ENCODE data around the gene SAMSN1.
A peak's percentile ranks its signal among the peaks of the same experiment; 100 is the strongest.

Gene SAMSN1

GRCh38 chr21:14542638-14543037 is 3.5 kb downstream of the SAMSN1 start:
- Histone ChIP-seq H3K27ac (ENCODE audit: low read length) (peak overlapping the region; percentile 76), H3K9me3 (ENCODE audit: control insufficient read depth in 1 of 2, low read length in 2 of 2) (no peaks in the 10 kb centered on the region), H3K4me3 (ENCODE audit: low read depth in 1 of 2, low read length in 2 of 2) (no peak overlapping the region), H3K27me3 (ENCODE audit: low read depth, low read length) (no peaks in the 10 kb centered on the region), H3K4me1 (ENCODE audit: control insufficient read depth in 1 of 2, insufficient read depth in 2 of 2, low read length in 2 of 2) (no peaks in the 10 kb centered on the region), H3K36me3 (ENCODE audit: control insufficient read depth in 1 of 2, insufficient read depth in 2 of 2, low read length in 2 of 2) (no peaks in the 10 kb centered on the region)

GRCh38 chr21:14541841-14542490 is 4.1 kb downstream of the SAMSN1 start:
- Histone ChIP-seq H3K4me1 (ENCODE audit: control insufficient read depth in 1 of 2, insufficient read depth in 2 of 2, low read length in 2 of 2) (no peaks in the 10 kb centered on the region), H3K9me3 (ENCODE audit: control insufficient read depth in 1 of 2, low read length in 2 of 2) (no peaks in the 10 kb centered on the region), H3K27me3 (ENCODE audit: low read depth, low read length) (no peaks in the 10 kb centered on the region), H3K27ac (ENCODE audit: low read length) (peak overlapping the region; percentile 76), H3K36me3 (ENCODE audit: control insufficient read depth in 1 of 2, insufficient read depth in 2 of 2, low read length in 2 of 2) (no peaks in the 10 kb centered on the region), H3K4me3 (ENCODE audit: low read depth in 1 of 2, low read length in 2 of 2) (peak overlapping the region; percentile 31 to 32)

- Histone ChIP-seq H3K27ac (ENCODE audit: low read length) (no peak overlapping the region), H3K27me3 (ENCODE audit: low read depth, low read length) (no peaks in the 10 kb centered on the region), H3K4me1 (ENCODE audit: control insufficient read depth in 1 of 2, insufficient read depth in 2 of 2, low read length in 2 of 2) (no peaks in the 10 kb centered on the region), H3K36me3 (ENCODE audit: control insufficient read depth in 1 of 2, insufficient read depth in 2 of 2, low read length in 2 of 2) (no peaks in the 10 kb centered on the region), H3K4me3 (ENCODE audit: low read depth in 1 of 2, low read length in 2 of 2) (no peak overlapping the region), H3K9me3 (ENCODE audit: control insufficient read depth in 1 of 2, low read length in 2 of 2) (no peaks in the 10 kb centered on the region)
These were observed 7.6 kb downstream of the SAMSN1 start for GRCh38 chr21:14538483-14538882.

GRCh38 chr21:14536929-14537328 is 9.2 kb downstream of the SAMSN1 start:
- Histone ChIP-seq H3K27ac (ENCODE audit: low read length) (no peak overlapping the region), H3K4me1 (ENCODE audit: control insufficient read depth in 1 of 2, insufficient read depth in 2 of 2, low read length in 2 of 2) (no peaks in the 10 kb centered on the region), H3K27me3 (ENCODE audit: low read depth, low read length) (no peaks in the 10 kb centered on the region), H3K4me3 (ENCODE audit: low read depth in 1 of 2, low read length in 2 of 2) (no peak overlapping the region), H3K9me3 (ENCODE audit: control insufficient read depth in 1 of 2, low read length in 2 of 2) (no peaks in the 10 kb centered on the region), H3K36me3 (ENCODE audit: control insufficient read depth in 1 of 2, insufficient read depth in 2 of 2, low read length in 2 of 2) (no peaks in the 10 kb centered on the region)

GRCh38 chr21:14535702-14536101 is 10.4 kb downstream of the SAMSN1 start:
- Histone ChIP-seq H3K4me3 (ENCODE audit: low read depth in 1 of 2, low read length in 2 of 2) (no peak overlapping the region), H3K36me3 (ENCODE audit: control insufficient read depth in 1 of 2, insufficient read depth in 2 of 2, low read length in 2 of 2) (no peaks in the 10 kb centered on the region), H3K4me1 (ENCODE audit: control insufficient read depth in 1 of 2, insufficient read depth in 2 of 2, low read length in 2 of 2) (no peaks in the 10 kb centered on the region), H3K9me3 (ENCODE audit: control insufficient read depth in 1 of 2, low read length in 2 of 2) (no peaks in the 10 kb centered on the region), H3K27ac (ENCODE audit: low read length) (no peak overlapping the region), H3K27me3 (ENCODE audit: low read depth, low read length) (no peaks in the 10 kb centered on the region)

- Histone ChIP-seq H3K27ac (ENCODE audit: low read length) (peak overlapping the region; percentile 7), H3K27me3 (ENCODE audit: low read depth, low read length) (no peaks in the 10 kb centered on the region), H3K9me3 (ENCODE audit: control insufficient read depth in 1 of 2, low read length in 2 of 2) (no peaks in the 10 kb centered on the region), H3K4me3 (ENCODE audit: low read depth in 1 of 2, low read length in 2 of 2) (no peak overlapping the region), H3K36me3 (ENCODE audit: control insufficient read depth in 1 of 2, insufficient read depth in 2 of 2, low read length in 2 of 2) (no peaks in the 10 kb centered on the region), H3K4me1 (ENCODE audit: control insufficient read depth in 1 of 2, insufficient read depth in 2 of 2, low read length in 2 of 2) (peaks cover 0 to 6% of the 10 kb centered on the region in 2 donors)
These were observed 12.4 kb downstream of the SAMSN1 start for GRCh38 chr21:14533499-14534428.

GRCh38 chr21:14531757-14532316 is 14.3 kb downstream of the SAMSN1 start:
- H3K27me3 ChIP-seq (ENCODE audit: low read depth, low read length): no peaks in the 10 kb centered on the region
- H3K27ac ChIP-seq (ENCODE audit: low read length): no peak overlapping the region
- H3K9me3 ChIP-seq (ENCODE audit: control insufficient read depth in 1 of 2, low read length in 2 of 2): no peaks in the 10 kb centered on the region
- H3K4me3 ChIP-seq (ENCODE audit: low read depth in 1 of 2, low read length in 2 of 2): no peak overlapping the region
- no peaks in the 10 kb centered on the region for H3K36me3 ChIP-seq (ENCODE audit: control insufficient read depth in 1 of 2, insufficient read depth in 2 of 2, low read length in 2 of 2)
- H3K4me1 ChIP-seq (ENCODE audit: control insufficient read depth in 1 of 2, insufficient read depth in 2 of 2, low read length in 2 of 2): peaks cover 0 to 7% of the 10 kb centered on the region in 2 donors

- Histone ChIP-seq H3K4me1 (ENCODE audit: control insufficient read depth in 1 of 2, insufficient read depth in 2 of 2, low read length in 2 of 2) (peaks cover 0 to 10% of the 10 kb centered on the region in 2 donors), H3K27ac (ENCODE audit: low read length) (no peak overlapping the region), H3K4me3 (ENCODE audit: low read depth in 1 of 2, low read length in 2 of 2) (no peak overlapping the region), H3K36me3 (ENCODE audit: control insufficient read depth in 1 of 2, insufficient read depth in 2 of 2, low read length in 2 of 2) (no peaks in the 10 kb centered on the region), H3K9me3 (ENCODE audit: control insufficient read depth in 1 of 2, low read length in 2 of 2) (no peaks in the 10 kb centered on the region), H3K27me3 (ENCODE audit: low read depth, low read length) (no peaks in the 10 kb centered on the region)
These were observed 15.5 kb downstream of the SAMSN1 start for GRCh38 chr21:14530592-14530991.

GRCh38 chr21:14528815-14529214 is 17.3 kb downstream of the SAMSN1 start:
- H3K27me3 ChIP-seq (ENCODE audit: low read depth, low read length): no peaks in the 10 kb centered on the region
- H3K27ac ChIP-seq (ENCODE audit: low read length): peak overlapping the region; percentile 45
- no peaks in the 10 kb centered on the region for H3K36me3 ChIP-seq (ENCODE audit: control insufficient read depth in 1 of 2, insufficient read depth in 2 of 2, low read length in 2 of 2)
- H3K4me1 ChIP-seq (ENCODE audit: control insufficient read depth in 1 of 2, insufficient read depth in 2 of 2, low read length in 2 of 2): peaks cover 0 to 10% of the 10 kb centered on the region in 2 donors
- no peaks in the 10 kb centered on the region for H3K9me3 ChIP-seq (ENCODE audit: control insufficient read depth in 1 of 2, low read length in 2 of 2)
- no peak overlapping the region for H3K4me3 ChIP-seq (ENCODE audit: low read depth in 1 of 2, low read length in 2 of 2)

GRCh38 chr21:14527696-14528652 is 18.1 kb downstream of the SAMSN1 start:
- H3K27ac ChIP-seq (ENCODE audit: low read length): peak overlapping the region; percentile 56
- no peak overlapping the region for H3K4me3 ChIP-seq (ENCODE audit: low read depth in 1 of 2, low read length in 2 of 2)
- no peaks in the 10 kb centered on the region for H3K27me3 ChIP-seq (ENCODE audit: low read depth, low read length)
- peaks cover 0 to 10% of the 10 kb centered on the region in 2 donors for H3K4me1 ChIP-seq (ENCODE audit: control insufficient read depth in 1 of 2, insufficient read depth in 2 of 2, low read length in 2 of 2)
- H3K36me3 ChIP-seq (ENCODE audit: control insufficient read depth in 1 of 2, insufficient read depth in 2 of 2, low read length in 2 of 2): no peaks in the 10 kb centered on the region
- no peaks in the 10 kb centered on the region for H3K9me3 ChIP-seq (ENCODE audit: control insufficient read depth in 1 of 2, low read length in 2 of 2)
